ENCODE results near the gene GPR35. TPM values are rescaled to one million over a fixed set of nuclear protein-coding genes. Genes with fewer than 3 reads are reported as not detected.

Gene GPR35
- total RNA-seq, 2 donors from 2014 or later = 0.55 to 0.71 TPM

DNA sequence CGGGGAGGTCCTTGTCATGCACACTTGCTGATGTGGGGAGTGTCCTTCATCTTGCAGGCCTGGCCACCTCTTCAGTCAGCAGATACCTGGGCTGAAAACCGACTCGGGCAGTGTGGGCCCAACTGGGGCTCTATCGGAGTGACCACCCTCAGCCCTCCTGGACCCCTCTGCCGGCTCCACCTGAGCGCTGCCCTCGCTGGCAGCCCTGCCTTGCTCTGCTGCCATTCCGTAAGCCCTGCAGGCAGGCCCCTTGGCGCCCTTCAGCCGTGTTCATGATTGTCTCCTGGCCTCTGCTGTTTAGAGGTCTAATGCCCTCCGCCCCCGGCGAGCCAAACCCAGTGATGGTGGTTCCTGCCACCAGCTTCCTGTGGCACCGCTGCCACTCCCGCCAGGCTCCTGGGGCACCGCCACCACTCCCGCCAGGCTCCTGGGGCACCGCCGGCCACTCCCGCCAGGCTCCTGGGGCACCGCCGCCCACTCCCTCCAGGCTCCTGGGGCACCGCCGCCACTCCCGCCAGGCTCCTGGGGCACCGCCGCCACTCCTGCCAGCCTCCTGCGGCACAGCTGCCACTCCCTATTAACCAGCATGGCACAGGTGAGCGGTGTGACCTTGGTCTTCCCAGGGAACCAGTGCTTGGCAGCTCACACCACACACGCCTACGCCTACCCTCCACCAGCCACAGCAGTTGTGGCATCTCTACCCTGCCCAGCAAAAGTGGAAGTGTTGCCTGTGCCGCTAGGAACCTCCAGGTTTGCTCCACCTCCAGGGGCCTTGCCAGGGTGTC, 22.8 kb upstream of the GPR35 start:
- TF ChIP-seq, protein P1, sequence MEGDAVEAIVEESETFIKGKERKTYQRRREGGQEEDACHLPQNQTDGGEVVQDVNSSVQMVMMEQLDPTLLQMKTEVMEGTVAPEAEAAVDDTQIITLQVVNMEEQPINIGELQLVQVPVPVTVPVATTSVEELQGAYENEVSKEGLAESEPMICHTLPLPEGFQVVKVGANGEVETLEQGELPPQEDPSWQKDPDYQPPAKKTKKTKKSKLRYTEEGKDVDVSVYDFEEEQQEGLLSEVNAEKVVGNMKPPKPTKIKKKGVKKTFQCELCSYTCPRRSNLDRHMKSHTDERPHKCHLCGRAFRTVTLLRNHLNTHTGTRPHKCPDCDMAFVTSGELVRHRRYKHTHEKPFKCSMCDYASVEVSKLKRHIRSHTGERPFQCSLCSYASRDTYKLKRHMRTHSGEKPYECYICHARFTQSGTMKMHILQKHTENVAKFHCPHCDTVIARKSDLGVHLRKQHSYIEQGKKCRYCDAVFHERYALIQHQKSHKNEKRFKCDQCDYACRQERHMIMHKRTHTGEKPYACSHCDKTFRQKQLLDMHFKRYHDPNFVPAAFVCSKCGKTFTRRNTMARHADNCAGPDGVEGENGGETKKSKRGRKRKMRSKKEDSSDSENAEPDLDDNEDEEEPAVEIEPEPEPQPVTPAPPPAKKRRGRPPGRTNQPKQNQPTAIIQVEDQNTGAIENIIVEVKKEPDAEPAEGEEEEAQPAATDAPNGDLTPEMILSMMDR (conservative IDR thresholded peaks at IDR 0.05) = no peak
- H3K9me3 ChIP-seq (ENCODE audit: control insufficient read depth, low read length) = no peaks in the 10 kb centered on the region
- no peaks in the 10 kb centered on the region for H3K27me3 Mint-ChIP-seq (ENCODE audit: insufficient read depth)
- no peak overlapping the region for H3K27ac ChIP-seq (ENCODE audit: low read depth, low read length)
- no peak overlapping the region for H3K9ac ChIP-seq (ENCODE audit: extremely low read depth, low read length, poor library complexity, severe bottlenecking)
- H3K36me3 ChIP-seq (ENCODE audit: control insufficient read depth, insufficient read depth, low read length) = no peaks in the 10 kb centered on the region
- 89 to 96% methylated on average over 19 to 32 of the region's 32 CpGs for WGBS, 2 experiments (ENCODE audit: insufficient coverage in 1 of 2, insufficient read length in 1 of 2)
- no peaks in the 10 kb centered on the region for H3K9me3 Mint-ChIP-seq
- H3K4me1 Mint-ChIP-seq = no peaks in the 10 kb centered on the region
- no peak for DNase-seq
- H3K4me3 Mint-ChIP-seq = no peak overlapping the region
- H3K4me3 ChIP-seq (ENCODE audit: low read length) = no peak overlapping the region
- H3K27me3 ChIP-seq (ENCODE audit: control insufficient read depth, insufficient read depth, low read length, poor library complexity, severe bottlenecking) = no peaks in the 10 kb centered on the region
- peaks cover 5% of the 10 kb centered on the region for H3K36me3 Mint-ChIP-seq (ENCODE audit: low read depth)
- no peaks in the 10 kb centered on the region for H3K4me1 ChIP-seq (ENCODE audit: control insufficient read depth, insufficient read depth, low read length)
- H3K27ac Mint-ChIP-seq = no peak overlapping the region

DNA sequence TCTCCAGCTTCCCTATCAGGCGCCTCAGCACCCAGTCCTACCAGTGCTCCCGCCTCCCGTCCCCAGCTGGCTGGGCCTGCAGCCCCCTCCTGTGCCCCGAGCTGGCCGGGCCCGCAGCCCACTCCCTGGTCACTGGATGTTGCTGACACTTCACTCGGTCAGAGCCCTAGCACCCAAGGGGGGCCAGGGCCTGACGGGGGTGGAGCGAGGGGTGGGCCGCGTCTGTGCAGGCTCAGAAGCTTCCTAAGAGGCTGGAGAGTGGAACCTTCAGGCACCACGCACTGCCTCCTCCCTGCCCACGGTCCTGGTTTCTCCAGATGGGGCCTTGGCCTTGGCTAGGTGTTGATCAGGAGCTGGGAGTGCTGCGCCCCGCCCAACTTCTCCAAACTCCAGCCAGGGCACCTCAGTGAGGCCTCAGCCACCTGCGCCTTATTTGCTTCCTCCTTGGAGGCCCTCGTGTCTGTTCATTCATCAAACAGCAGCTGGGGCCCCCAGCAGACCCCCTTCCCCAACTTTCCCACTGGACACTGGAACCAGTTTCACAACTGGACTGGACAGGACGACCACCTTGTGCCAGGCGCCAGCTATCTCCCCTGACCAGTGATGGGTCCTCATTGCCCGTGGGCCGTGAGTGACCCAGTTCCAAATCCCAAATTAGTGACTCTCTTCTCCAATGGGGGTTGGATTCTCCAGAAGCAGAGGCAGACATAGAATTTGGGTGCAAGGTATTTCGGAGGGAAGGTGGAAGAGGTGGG, 22.0 kb upstream of the GPR35 start:
- Mint-ChIP-seq H3K9me3 (no peaks in the 10 kb centered on the region), H3K36me3 (ENCODE audit: low read depth) (peaks cover 5% of the 10 kb centered on the region), H3K27ac (no peak overlapping the region), H3K4me1 (no peaks in the 10 kb centered on the region), H3K4me3 (no peak overlapping the region), H3K27me3 (ENCODE audit: insufficient read depth) (no peaks in the 10 kb centered on the region)
- H3K36me3 ChIP-seq (ENCODE audit: control insufficient read depth, insufficient read depth, low read length) = no peaks in the 10 kb centered on the region
- H3K27me3 ChIP-seq (ENCODE audit: control insufficient read depth, insufficient read depth, low read length, poor library complexity, severe bottlenecking) = no peaks in the 10 kb centered on the region
- H3K27ac ChIP-seq (ENCODE audit: low read depth, low read length) = no peak overlapping the region
- TF ChIP-seq, protein P1 (conservative IDR thresholded peaks at IDR 0.05) = no peak
- no peaks in the 10 kb centered on the region for H3K4me1 ChIP-seq (ENCODE audit: control insufficient read depth, insufficient read depth, low read length)
- H3K9ac ChIP-seq (ENCODE audit: extremely low read depth, low read length, poor library complexity, severe bottlenecking) = no peak overlapping the region
- 89 to 90% methylated on average over 13 to 22 of the region's 22 CpGs for WGBS, 2 experiments (ENCODE audit: insufficient coverage in 1 of 2, insufficient read length in 1 of 2)
- no peak overlapping the region for H3K4me3 ChIP-seq (ENCODE audit: low read length)
- no peak for DNase-seq
- no peaks in the 10 kb centered on the region for H3K9me3 ChIP-seq (ENCODE audit: control insufficient read depth, low read length)

DNA sequence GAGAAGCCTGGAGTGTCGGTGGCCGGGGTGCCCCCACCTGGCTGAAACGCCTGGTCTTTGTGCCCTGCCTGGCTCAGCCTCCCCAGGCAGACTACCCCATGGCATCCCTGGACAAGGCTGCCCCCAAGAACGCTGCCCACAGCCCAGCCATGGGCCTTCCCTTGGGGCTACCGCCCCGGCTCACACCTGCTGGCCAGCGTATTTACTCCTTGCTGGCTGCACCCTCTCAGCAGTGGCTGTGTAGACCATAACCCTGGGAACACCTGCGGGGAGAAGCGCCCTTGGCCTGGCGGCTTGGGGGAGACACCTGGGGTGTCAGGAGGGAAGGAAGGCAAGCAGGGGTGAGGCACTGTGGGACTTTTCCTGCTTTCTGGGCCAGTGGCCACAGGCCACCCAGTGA, 21.4 kb upstream of the GPR35 start:
- H3K9ac ChIP-seq (ENCODE audit: extremely low read depth, low read length, poor library complexity, severe bottlenecking) = no peak overlapping the region
- no peaks in the 10 kb centered on the region for H3K27me3 ChIP-seq (ENCODE audit: control insufficient read depth, insufficient read depth, low read length, poor library complexity, severe bottlenecking)
- Mint-ChIP-seq H3K9me3 (no peaks in the 10 kb centered on the region), H3K4me1 (no peaks in the 10 kb centered on the region), H3K27me3 (ENCODE audit: insufficient read depth) (no peaks in the 10 kb centered on the region), H3K36me3 (ENCODE audit: low read depth) (peaks cover 5% of the 10 kb centered on the region), H3K4me3 (no peak overlapping the region), H3K27ac (no peak overlapping the region)
- no peak for DNase-seq
- no peaks in the 10 kb centered on the region for H3K4me1 ChIP-seq (ENCODE audit: control insufficient read depth, insufficient read depth, low read length)
- TF ChIP-seq, protein P1 (conservative IDR thresholded peaks at IDR 0.05) = no peak
- no peaks in the 10 kb centered on the region for H3K36me3 ChIP-seq (ENCODE audit: control insufficient read depth, insufficient read depth, low read length)
- no peak overlapping the region for H3K27ac ChIP-seq (ENCODE audit: low read depth, low read length)
- WGBS, 2 experiments (ENCODE audit: insufficient coverage in 1 of 2, insufficient read length in 1 of 2) = 88 to 94% methylated on average over 4 to 10 of the region's 10 CpGs
- no peaks in the 10 kb centered on the region for H3K9me3 ChIP-seq (ENCODE audit: control insufficient read depth, low read length)
- no peak overlapping the region for H3K4me3 ChIP-seq (ENCODE audit: low read length)
